ENCODE results near the gene ECSIT. TPM values are rescaled to one million over a fixed set of nuclear protein-coding genes. Genes with fewer than 3 reads are reported as not detected.

Gene ECSIT
- total RNA-seq, 1 donor from 2014 or later, result 32.8 TPM

DNA sequence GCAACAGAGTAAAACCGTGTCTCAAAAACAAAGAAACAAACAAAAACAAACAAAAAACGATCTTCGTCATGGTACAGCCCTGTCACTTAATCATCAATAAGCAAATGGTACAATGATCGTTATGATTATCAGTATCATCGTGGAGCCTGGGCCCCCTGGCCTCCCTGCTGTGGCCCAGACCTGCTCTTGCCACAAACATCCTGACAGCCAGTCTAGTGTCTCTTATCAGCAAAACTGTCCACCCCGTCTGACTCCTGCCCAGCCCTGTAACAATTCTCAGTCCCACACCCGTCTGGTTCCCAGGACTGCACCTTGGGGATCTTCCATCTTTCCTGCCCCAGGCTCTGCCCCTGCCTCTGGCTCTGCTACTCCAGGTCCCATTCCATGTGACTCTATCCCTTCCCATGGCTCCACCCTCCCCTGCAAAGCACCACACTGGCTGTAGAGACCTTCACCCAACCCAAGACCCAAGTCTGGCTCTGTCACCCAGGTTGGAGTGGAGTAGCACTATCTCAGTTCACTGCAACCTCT lies 29.0 kb downstream of the ECSIT start:
- ATAC-seq, result no peak

DNA sequence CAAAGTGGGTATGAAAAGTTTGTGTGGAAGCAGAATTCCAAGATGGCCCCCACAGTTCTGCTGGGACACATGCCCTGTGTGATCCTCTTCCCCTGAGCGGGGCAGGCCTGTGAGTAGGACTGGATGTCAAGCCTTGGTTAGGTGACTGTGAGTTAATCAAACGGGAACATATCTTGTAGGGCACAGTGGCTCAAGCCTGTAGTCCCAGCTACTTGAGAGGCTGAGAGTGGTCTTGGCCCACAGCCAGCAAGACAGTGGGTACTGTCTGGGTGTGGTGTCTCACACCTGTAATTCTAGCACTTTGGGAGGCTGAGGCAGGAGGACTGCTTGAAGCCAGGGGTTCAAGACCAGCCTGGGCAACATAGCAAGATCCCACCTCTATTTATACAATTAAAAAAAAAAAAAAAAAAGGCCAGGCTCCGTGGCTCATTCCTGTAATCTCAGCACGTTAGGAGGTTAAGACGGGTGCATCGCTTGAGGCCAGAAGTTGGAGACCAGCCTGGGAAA lies 29.7 kb downstream of the ECSIT start:
- no peak for ATAC-seq

DNA sequence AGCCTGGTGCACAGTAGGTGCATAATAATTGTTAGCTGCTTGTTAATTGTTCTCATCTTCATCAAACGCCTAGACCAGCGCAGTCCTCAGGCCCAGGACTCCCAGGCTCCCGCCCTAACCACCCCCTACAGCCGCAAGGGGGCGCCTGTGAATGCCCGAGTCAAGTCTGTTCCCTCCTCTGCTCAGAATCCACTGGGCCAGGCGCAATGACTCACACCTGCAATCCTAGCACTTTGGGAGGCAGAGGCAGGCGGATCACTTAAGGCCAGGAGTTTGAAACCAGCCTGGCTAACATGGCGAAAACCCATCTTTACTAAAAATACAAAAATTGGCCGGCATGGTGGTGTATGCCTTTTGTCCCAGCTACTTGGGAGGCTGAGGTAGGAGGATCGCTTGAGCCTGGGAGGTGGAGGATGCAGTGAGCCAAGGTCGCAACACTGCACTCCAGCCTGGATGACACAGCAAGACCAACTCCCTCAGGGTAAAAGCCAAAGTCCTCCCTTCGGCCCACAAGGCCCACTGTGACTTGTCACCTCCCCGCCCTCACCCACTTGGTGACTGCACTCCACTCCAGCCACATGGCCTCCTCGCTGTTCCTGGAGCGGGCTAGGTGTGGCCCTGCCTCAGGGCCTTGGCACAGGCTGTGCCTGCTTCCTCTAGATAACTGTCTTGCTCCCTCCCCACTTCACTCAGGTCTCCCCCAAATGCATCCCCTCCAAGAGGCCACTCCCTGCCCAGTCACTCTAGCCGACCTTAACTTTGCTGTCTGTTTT lies 32.4 kb downstream of the ECSIT start:
- peak; percentile 67 for ATAC-seq

DNA sequence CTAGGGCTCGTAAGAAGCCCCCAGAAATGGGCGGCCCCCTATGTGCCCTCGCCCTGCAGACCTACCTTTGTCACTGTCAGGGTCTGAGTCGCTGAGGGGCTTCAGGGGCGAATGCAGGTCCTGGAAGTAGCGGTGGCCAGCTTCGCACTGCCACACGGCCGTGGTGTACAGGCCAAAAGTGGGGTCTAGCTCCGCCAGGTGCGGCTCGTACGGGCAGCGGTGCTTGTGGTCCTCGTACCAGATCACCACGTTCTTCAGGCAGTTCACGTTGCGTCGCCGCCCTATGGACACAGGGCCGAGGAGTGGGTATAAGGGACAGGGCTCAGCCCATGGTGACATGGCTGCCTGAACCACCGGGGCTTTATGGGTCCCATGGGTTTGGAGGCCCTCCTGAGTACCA lies 33.0 kb downstream of the ECSIT start:
- peak; percentile 4 for ATAC-seq

DNA sequence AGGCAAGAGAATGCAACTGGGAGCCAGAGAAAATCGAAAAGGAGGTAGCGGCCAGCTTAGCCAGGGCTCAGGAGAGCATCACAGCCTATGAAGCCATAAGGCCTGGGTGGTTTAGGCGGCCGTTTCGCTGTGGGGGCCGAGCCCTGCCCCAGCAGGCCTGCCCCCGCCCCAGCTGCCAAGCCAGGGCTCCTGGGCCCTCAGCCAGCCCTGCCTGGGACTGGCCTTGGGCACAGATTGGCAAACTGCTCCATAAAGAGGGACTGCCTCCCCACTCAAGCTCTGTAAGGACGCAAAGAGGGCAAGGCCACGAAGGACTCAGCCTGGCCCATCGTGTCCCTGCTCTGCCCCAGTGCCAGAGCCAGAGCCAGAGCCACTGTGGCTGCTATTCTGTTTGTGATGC lies 33.5 kb downstream of the ECSIT start:
- ATAC-seq, result no peak

DNA sequence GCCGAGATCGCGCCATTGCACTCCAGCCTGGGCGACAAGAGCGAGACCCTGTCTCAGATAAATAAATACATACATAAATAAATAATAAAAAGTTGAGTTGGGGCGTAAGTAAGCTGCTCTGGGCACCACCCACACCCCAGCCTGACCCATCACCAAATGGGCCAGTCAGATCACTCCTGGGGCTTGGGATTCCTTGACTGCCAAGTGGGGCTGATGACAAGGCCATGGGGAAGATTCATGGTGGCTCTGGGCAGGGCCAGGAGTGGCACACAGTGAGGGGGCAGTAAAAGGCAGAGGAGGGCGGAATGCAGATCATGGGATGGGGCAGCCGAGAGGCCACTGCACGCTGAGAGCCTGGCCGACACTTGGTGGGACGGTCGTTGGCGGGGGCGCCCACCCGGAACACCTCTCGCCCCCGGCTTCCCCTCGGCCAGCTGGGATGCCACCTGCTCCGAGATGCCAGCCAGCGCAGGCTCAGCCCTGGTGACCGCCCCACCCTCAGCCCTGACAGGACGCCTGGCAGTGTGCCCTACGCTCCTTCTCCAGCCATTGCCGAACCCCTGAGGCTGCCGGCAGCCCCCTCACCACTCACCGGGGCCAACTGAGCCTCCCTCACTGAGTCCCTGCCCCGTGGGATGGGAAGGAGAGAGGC lies 34.2 kb downstream of the ECSIT start:
- no peak for ATAC-seq

DNA sequence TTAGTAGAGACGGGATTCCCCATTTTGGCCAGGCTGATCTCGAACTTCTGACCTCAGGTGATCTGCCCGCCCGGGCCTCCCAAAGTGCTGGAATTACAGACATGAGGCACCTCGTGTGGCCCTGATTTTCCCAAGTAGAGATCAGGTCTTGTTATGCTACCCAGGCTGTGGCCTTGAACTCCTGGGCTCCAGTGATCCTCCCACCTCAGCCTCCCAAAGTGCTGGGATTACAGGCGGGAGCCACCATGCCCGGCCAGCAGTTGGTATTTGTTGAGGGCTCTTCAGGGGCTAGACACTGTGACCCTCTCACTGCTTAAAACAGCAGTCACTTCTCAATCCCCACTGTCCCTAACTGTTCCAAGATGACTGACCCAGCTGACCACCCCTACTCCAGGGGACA lies 39.6 kb downstream of the ECSIT start:
- no peak for ATAC-seq

DNA sequence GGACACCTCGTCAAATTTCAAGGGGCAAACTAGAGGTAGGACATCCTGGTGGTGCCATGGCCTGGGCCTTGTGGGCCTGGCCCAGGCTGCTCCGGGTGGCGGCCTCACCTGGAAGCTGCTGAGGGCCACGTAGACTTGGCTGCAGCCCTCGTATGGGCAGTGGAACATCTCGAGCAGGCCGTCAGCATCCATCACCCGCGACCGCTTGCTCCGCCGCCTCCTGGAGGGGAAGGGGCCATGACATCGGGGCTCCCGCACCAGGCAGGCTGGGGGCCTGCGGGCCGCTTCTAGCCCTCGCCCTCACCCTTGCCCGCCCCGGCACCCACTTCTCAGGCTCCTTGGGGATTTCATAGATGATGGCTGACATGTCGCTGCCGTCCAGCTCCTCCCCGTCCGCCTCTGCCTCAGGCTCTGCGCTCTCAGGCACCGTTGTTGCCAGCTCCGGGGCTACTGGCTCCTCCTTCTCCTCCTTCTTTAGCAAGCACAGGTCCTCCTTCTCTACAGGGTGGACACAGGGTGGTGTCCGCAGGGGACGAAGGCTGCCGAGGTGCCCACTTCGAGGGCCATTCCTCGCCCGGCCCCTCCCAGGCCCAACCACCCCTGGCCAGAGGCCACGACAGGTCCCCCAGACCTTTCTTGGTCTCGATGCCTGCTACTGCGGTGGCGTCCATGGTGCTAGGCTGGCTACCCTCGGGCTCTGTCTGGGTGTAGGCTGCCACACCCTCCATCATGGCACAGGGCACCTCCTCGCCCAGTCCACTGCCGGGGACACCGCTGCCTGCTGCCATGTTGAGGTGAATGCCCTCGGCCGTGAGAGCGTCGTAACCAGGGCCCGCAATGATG lies 42.1 kb downstream of the ECSIT start:
- ATAC-seq, result no peak

DNA sequence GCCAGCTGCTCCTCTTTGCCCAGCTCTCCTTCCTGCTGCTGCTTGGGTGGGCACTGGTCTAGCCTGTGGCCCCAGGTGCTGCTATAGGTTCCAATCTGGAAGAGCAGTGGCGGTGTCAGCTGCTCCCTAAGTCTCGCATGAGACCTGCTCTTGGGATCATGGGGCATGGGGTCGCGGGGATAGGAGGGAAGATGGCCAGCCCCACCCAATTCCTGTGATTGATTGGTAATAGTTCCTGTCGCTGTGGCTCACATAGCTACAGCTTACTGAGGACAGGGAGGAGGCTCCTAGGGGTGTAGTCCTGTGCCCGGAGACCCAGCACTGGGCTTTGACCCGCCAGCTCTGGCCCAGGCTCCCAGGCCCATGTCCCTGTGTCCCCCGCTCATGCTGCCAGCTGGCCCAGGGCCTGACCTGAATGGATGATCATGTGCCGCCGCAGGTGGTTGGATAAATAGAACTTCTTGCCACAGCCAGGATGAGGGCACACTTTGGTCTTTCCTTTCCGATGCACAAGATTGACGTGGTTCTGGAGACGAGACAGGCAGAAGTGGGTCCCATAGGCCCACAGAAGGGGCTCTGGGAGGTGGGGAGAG lies 43.6 kb downstream of the ECSIT start:
- no peak for ATAC-seq

DNA sequence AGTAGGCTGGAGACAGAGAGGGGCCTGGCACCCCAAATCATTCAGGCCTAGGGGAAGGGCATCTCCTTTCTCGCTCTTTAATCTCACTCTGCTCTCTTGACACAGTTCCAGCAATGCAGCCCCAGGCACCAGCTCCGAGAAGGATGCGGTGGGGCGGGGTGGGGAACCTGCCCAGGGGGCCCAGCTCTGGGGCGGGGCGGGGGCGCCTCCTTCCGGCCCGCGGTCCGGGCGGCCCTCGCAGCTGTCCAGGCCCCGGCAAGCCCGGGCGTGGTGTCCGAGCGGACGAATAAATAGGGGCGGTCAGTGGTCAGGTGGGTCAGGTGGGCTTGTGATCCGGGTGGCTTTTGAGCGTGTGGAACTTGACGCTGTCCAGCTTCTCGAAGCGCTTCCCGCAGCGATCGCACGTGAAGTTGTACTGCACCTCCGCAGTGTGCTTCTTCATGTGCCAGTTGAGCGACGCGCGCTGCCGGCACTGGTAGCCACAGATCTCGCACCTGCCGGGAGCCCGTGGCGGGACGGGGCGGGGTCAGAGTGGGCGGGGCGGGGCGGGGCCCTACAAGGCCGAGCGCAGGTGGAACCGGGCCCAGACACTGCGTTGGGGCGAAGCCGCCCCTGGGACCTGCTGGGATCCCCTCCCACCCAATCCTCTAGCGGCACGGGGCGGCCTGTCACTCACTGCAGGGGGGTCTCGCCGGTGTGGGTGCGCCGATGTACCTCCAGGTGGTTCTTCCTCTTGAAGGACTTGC lies 45.4 kb downstream of the ECSIT start:
- ATAC-seq, result no peak

DNA sequence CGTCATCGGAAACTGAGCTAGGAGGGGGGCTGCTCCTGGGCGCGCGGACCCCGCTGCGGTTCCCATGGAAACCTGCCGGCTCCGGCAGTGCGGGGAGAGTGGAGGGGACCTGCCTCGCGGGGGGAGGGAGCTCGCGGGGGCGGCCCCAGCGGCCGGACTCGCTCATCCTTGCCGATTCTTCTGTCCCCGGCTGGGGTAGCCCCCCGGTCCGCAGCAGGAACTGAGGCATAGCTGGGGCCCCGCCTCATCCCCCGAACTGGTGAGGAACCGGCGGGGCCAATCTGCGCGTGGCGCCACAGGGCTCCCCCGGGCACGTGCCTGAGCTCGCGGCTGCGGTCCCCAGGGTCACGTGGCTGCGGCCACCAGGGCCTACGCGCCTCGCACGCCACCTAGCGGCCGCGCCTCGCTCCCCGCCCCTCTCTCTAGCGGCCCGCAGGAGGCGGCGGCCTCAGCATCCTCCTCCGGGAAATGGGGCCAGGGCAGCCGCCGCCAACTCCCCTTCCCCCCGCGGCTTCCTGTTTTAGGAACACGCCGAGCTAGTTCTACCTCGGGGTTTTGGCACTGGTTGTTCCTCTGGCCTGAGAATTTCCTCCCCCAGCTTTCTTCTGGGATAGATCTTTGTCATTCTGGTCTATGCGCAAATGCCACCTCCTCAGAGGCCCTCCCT lies 46.4 kb downstream of the ECSIT start:
- peak; percentile 85 for ATAC-seq

DNA sequence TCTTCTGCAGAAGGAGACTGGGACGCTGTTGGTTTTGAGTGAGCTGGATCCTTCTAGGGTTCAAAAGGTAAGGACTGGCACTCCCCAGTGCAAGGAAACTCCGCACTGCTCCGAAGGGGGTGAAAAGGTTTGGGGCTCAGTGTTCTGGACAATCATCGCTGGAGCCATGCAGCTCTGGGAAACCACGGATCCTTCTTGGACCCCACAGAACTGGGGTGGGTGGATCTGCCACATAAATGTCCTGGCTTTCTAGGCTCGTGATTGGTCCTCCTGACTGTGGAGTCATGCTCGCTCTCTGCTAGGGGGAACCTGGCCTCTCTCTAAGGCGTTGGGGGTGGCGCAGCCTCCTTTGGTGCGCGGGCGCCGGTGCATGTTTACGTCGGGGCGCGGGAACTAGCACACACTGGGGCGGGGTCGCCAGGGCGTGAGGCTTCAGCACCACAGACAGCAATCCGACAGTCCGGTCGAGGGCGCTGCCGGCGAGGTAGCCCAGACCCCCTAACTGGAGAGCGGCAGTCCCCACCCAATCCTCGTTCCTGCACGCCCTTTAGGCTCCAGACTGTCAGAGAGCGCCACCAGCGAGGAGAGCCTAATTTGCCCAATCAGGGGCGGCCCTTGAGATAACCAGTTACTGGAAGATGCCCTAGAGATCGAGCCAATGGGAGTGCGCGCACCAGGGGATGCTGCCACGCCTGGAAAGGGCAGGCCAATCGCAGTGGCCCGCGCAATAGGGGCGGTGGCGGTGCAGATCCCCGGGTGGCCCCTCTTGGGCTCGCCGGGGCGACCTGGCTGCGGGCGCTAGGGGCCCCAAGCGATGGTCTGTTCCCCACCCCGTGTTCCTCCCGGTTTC lies 47.2 kb downstream of the ECSIT start:
- peak; percentile 66 for ATAC-seq

DNA sequence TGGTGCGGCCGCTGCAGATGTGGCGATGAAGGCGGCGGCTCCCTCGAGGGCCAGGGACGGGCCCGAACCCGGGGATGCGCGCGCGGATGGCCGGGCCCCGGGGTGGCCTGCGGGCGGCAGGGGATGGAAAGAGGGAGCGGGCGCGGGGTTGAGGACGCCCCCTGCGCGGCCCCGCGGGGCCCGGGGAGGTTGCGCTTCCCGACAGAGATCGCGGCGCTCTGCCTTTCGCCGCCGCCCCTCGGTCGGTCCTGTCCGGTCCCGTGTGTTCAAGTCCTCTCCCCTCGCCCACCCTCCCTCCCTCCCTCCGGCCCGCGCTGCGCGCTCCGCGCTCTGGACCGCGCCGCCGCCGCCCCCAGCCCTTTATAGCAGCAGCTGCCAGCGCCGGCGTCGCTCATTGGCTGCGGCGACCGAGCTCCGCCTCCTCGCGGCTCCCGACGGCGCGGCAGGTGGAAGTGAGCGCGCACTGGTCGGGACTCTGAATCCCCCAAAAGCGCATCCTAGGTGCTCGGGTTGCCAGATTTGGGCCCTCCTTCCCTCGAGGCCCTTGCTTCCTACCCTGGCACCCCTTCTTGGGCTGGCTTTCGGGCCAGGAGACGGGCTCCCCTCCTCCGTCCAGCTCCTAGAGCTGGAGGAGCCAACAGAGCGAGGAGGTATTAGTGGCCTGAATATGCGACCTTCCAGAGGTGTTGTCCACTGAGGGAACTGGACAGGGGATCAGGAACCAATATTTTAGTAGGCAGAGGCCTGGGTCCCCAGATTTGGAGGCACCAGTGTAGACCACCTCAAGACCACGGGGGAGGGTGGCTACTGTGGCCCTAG lies 48.0 kb downstream of the ECSIT start, which contains the start of gene ELAVL3:
ELAVL3 (minus strand) TSS at position 332 of the 819 bp plus-strand sequence. CDS start 438 bp downstream, outside the sequence.
- ATAC-seq, result no peak

DNA sequence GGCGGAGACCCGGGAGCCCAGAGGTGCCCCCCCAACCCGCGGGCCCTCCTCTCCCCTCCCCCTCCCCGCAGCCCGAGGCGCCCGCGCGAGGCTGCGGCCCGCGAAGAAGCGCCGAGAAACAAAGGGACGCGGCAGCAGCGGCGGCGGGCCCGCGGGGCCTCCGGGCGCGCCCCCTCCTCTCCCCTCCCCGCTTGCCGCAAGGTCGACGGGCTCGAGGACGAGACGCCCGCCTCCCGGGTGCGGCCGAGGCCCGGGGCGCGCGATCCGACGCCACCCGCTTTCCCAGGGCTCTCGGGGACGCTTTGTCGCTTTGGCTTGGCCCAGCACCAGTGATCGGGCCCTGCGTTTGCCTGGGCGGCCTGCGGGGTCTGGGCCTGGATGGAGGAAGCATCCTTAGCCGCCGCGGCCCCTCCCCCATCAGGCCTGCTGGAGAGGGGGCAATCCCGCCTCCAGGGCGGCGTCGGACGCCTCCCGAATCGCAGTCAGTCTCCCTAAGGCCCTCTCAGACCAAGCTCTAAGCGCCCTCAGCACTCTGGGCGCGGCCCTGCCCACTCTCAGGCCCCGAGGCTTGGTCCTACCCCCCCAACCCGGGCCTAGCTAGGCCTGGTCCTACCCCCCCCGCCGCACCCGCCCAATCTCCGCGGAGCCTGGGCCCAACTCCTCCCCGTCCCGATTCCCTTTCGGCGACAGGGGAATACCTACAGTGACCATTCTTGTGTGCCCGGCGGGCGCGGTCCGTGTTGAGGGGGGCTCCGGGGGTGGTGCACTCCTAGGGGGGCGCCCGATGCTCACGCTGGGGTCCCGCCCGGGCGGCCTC lies 48.8 kb downstream of the ECSIT start:
- ATAC-seq, result no peak

DNA sequence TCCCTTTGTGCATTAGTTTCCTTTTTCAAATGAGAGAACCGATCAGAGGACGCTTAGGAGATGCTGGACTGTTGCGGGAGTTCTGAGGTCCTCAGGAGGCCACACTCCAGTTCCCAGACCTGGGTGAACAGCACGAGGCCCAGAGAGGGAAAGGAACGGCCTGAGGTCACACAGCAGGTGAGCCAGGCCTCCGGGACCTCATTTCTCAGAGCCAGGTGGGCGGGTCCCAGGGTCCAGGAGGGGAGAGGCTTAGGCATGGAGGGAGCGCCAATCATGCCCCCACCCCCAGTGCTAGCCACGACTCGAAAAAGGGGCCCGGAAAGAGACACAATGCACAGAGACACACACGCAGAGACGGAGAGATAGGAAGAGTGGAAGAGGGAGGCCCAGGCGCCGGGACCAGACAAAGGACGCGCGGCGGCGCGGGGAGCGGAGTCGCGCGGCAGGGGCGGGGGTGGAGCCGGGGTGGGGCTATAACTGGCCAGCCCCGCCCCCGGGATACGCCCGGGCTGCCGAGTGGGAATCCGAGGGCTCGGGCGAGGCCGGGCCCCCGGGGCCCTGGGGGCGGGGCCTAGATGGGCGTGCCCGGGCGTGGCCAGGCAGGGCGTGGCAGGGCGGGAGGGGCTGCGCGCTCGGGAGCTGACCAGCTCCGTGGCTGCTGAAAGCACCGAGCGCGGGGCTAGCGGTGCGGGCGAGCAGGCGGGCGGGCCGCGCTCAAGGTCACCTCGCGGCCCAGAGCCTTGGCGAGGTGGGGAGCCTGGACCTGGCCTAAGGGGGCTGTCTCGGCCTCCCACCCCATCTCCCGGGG lies 49.6 kb downstream of the ECSIT start:
- no peak for ATAC-seq

DNA sequence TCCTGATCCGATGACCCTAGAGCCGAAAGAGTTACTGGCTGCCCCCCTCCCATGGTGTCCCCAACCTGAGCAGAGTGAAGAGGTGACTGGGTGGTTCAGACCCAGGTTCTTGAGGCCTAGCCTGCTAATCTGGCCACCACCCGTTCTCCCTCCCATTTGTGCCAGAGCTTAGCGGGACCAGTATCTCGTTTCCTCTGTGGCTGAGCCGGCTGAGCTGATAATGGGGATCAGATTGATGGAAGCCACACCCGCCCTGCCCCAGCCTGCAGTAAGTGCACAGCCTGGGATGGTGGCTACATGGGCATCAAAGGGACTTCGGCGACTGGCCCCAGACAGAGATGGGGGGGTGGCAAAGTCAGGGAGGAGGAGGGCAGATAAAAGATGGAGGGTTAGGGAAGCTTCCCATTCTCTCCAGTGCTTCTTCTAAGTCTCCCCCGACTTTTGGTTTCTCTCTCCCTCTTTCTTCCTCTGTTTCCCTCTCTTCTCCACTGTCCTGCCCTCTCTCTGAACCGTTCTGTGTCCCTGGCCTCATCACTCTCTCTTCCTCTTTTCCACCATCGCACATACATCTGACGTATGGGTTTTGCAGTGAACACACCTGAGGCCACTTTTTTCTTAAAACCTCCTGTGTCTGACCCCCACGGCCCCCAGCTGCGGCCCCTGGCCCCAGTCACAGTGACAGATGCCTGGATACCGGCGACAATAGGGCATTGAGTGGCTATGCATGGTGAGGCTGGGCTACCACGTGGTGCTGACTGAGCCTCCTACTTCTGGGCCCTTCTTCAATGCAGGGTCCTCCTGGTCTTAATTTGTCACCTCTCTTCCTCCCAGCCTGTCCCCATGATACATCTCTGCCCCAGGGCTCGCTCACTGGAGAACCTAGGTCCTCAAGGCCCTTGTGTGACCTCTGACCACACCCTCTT lies 50.5 kb downstream of the ECSIT start:
- no peak for ATAC-seq

Measured in esophagus mucosa (tissue), 1 donor.